Activated naive CD4-positive, alpha-beta T cell treated with anti-CD3 and anti-CD28 coated beads, Interleukin-2, amount 50 U/mL, for 72 hours (primary cell): ENCODE measurements around the gene ACOT8. TPM values are rescaled to one million over a fixed set of nuclear protein-coding genes. Genes with fewer than 3 reads are reported as not detected.
A peak's percentile ranks its signal among the peaks of the same experiment; 100 is the strongest.

Source experiments
- ATAC-seq, 2 donors: fragments of 150-1000 bp; cut with Tn5 transposase; 2 replicates each; pipeline ENCODE4 v1.10.0; 2021; ENCODE audit warnings: mild to moderate bottlenecking in 2 of 2, moderate library complexity in 2 of 2
- DNase-seq, 2 donors: peaks; one replicate each; pipeline ENCODE4 v3.0.0; 2021 to 2022; ENCODE audit warnings: low spot score in 2 of 2
- H3K27ac Mint-ChIP-seq, 2 donors: one replicate each; pipeline ENCODE4 v1.8.0; 2022; ENCODE audit warnings: mild to moderate bottlenecking in 2 of 2, mixed read lengths in 2 of 2
- H3K36me3 Mint-ChIP-seq, 2 donors: one replicate each; pipeline ENCODE4 v1.8.0; 2022; ENCODE audit warnings: mixed read lengths in 2 of 2
- H3K9me3 Mint-ChIP-seq, 2 donors: one replicate each; pipeline ENCODE4 v1.8.0; 2022; ENCODE audit warnings: mixed read lengths in 2 of 2
- total RNA-seq, 2 donors: library from RNA; stranded (reverse); gene quantifications; one replicate each; pipeline ENCODE4 v1.2.3, GENCODE V29; 2022

ACOT8 gene
- total RNA-seq, 2 donors from 2014 or later, result 29.1 to 31.3 TPM

DNA sequence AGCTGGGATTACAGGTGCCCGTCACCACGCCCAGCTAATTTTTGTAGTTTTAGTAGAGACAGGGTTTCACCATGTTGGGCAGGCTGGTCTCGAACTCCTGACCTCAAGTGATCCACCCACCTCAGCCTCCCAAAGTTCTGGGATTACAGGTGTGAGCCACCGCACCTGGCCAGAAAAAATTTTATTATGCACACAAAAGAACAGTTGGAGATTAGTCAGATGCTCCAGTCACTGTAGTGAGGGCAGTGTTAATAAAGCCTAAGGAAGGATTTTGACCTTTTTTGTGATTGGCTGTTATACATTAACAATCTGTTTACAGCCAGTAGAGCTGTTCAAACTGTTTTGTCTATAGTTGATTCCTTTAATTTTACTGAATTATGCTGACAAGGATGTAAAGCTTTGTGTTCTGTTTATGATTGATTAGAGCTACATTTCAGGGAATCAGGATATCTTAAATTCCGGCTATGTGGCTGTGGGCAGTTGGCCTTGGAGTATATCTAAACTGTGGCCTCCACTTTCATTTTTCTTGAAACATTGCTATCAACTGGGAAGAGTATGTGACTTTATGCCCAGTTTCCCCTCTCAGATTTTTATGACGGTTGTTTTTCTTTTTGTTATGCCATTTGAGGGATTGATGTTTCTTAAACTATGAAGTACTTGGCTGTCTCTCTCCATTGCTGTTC is 10.1 kb upstream of the ACOT8 start:
- no peak for ATAC-seq
- peaks cover 0 to 3% of the 10 kb centered on the region in 2 donors for H3K36me3 Mint-ChIP-seq
- no peaks in the 10 kb centered on the region for H3K9me3 Mint-ChIP-seq
- no peak overlapping the region for H3K27ac Mint-ChIP-seq
- DNase-seq, result no peak

DNA sequence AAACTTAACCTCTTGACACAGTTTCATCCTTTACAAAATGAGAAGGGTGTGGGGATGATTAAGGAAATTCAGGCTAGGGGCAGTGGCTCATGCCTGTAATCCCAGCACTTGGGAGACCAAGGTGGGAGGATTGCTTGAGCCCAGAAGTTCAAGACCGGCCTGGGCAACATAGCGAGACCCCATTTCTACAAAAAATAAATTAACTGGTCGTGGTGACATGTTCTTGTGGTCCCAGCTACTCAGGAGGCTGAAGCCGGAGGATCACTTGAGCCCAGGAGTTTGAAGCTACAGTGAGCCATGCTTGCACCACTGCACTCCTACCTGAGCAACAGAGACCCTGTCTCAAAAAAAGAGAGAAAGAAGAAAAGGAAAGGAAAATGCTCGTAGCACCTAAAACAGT is 9.3 kb upstream of the ACOT8 start:
- Mint-ChIP-seq H3K9me3 (no peaks in the 10 kb centered on the region), H3K36me3 (no peaks in the 10 kb centered on the region), H3K27ac (peak overlapping the region in 1 of 2 donors; percentile 65)
- ATAC-seq (no peak), DNase-seq (no peak)

DNA sequence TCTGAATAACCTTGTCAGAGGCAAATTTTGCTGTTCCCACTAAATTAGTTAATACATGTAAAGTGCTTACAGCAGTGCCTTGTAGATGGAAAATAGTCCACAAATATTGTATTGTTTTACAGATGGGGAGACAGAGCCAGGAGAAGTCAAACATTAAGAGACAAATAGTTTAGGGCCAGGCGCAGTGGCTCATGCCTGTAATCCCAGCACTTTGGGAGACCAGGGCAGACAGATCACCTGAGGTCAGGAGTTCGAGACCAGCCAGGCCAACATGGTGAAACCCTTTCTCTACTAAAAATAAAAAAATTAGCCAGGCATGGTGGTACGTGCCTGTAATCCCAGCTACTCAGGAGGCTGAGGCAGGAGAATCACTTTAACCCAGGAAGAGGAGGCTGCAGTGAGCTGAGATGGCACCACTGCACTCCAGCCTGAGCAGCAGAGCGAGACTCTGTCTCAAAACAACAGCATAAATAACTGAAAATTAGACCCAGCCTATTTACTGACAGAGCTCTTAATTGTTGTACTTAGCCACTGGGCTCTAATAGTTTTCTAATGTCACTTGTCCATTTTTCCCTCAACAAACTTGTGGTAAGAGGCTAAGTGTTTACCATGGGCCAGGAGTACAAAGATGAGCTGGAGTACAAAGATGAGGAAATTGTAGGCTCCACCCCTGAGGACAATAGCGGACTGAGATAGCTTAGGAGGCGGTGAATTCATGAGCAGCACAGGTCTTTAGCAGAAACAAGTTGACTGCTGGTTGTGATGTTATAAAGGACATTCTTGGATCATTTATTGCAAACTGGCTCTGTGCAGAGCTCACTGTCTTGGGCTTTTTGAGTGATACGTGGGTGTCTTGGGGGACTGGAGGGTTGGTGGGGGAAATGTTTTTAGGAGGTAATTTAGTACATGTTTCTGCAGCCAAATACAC is 6.6 kb upstream of the ACOT8 start:
- H3K9me3 Mint-ChIP-seq, result no peaks in the 10 kb centered on the region
- DNase-seq, result no peak
- H3K36me3 Mint-ChIP-seq, result no peaks in the 10 kb centered on the region
- no peak overlapping the region for H3K27ac Mint-ChIP-seq
- no peak for ATAC-seq

DNA sequence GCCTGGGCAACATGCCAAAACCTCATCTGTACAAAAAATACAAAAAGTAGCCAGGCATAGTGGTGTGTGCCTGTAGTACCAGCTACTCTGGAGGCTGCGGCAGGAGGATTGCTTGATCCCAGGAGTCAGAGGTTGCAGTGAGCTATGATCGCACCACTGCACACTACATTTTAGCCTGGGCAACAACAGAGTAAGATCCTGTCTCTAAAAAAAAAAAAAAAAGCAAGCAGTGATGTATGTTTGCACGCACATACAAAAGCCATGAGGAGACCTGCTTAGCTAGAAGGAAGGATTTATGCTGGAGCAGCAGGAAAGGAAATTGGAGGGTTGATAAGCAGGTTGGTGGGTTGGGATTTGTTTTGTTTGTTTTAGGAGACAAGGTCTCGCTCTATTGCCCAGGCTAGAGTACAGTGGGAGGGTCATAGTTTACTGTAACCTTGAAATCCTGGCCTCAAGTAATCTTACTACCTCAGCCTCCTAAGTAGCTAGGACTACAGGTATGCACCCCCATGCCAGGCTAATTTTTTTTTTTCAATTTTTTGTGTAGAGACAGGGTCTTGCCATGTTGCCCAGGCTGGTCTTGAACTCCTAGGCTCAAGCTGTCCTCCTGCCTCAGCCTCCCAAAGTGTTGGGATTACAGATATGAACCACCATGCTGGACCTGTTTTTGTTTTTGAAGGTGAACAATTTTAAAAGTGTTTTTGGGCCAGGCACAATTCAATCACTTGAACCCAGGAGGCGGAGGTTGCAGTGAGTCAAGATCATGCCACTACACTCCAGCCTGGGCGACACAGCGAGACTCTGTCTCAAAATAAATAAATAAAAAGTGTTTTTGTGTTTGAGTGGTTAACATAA is 4.3 kb upstream of the ACOT8 start:
- no peak overlapping the region for H3K27ac Mint-ChIP-seq
- no peaks in the 10 kb centered on the region for H3K9me3 Mint-ChIP-seq
- H3K36me3 Mint-ChIP-seq, result peaks cover 5 to 16% of the 10 kb centered on the region in 2 donors
- ATAC-seq (no peak), DNase-seq (no peak)

DNA sequence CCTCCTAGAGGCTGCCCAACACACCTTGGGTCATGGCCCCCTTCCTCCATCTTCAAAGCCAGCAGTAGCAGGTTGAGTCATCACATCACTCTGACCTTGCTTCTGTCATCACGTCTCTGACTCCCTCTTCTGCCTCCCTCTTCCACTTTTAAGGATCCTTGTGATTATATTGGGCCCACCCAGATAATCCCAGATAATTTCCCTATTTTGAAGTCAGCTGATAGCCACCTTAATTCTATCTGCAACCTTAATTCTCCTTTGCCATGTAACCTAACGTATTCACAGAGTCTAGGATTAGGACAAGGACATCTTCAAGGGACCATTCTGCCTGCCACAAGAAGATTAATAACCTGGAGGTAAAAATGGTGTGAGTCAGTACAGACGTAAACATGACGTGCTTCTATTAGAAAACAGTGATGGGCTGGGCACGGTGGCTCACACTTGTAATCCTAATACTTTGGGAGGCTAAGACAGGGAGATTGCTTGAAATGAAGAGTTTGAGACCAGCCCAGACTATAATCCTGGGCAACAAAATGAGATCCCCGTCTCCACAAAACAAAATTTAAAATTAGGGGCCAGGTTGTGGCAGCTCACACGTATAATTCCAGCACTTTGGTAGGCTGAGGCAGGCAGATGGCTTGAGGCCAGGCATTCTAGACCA is 3.5 kb upstream of the ACOT8 start:
- Mint-ChIP-seq H3K9me3 (no peaks in the 10 kb centered on the region), H3K27ac (no peak overlapping the region), H3K36me3 (peaks cover 6 to 18% of the 10 kb centered on the region in 2 donors)
- DNase-seq (no peak), ATAC-seq (no peak)

DNA sequence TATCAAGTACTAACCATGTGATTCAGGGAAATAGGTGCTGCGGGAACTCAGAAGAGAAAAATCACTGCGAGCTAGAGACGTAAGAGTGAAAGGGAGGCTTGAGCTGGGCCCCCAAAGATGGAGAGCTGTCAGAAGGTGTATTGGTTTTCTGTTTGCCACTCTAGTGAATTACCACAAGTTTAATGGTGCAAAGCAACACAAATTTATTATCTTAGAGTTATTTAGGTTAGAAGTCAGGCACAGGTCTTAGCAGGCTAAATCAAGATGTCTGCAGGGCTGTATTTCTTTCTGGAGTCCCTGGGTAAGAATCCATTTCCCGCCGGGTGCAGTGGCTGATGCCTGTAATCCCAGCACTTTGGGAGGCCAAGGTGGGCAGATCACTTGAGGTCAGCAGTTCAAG is 2.7 kb upstream of the ACOT8 start:
- Mint-ChIP-seq H3K9me3 (no peaks in the 10 kb centered on the region), H3K27ac (no peak overlapping the region), H3K36me3 (peaks cover 6 to 18% of the 10 kb centered on the region in 2 donors)
- DNase-seq (no peak), ATAC-seq (no peak)

DNA sequence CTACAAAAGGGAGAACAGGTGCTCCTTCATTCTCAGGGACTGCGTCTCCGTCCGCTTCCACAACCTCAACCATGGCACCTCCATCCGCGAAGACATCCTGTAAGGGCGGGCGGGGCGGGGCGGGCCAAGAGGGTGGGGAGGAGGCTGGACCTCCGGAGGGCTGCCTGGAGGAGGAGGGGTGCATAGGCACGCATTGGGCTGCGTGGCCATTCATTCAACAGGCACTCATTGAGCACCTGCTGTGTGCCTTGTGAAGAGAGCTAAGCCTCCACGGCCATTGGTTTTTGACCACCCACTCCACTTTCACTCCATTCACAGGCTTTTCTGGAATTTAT is 657 bp upstream of the ACOT8 start:
- ATAC-seq, result peak; percentile 49 to 61
- Mint-ChIP-seq H3K27ac (peak overlapping the region; percentile 97 to 98), H3K9me3 (no peaks in the 10 kb centered on the region), H3K36me3 (peaks cover 6 to 18% of the 10 kb centered on the region in 2 donors)
- DNase-seq, result no peak

DNA sequence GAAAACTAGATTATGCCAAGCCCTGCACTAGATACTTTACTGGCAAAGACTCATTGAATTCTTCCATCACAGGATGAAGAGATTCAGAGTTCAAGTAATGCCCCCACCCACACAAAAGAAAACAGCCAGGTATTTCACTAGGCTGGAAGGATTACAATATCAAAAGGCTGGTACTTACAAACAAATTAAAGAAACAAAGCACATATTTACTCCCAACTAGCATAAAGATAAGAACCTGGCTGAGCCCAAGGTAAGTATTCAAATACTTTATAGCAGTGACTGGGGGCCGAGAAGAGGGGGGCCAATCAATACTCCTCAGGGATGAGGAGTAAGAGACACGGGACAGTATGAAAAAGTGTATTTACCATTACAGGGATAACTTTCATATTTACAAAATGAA is 3.7 kb downstream of the ACOT8 start:
- Mint-ChIP-seq H3K27ac (no peak overlapping the region), H3K36me3 (peaks cover 6 to 17% of the 10 kb centered on the region in 2 donors), H3K9me3 (no peaks in the 10 kb centered on the region)
- DNase-seq (no peak), ATAC-seq (no peak)

DNA sequence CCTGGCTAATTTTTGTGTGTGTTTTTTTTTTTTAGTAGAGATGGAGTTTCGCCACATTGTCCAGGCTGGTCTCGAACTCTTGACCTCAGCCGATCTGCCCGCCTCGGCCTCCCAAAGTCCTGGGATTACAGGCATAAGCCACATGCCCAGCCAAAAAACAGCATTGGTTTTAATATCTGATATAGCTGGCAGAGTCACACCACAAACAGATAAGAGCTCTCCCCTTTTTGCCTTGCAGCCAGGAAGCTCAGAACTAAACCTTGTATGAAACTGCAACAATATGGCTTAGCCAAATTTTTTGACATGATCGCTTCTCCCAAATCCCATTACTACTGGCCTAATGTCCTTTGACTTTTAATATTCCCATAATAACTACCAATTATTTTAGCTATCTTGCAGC is 4.9 kb downstream of the ACOT8 start:
- no peak for DNase-seq
- Mint-ChIP-seq H3K27ac (no peak overlapping the region), H3K9me3 (no peaks in the 10 kb centered on the region), H3K36me3 (peaks cover 6 to 7% of the 10 kb centered on the region in 2 donors)
- ATAC-seq, result no peak

DNA sequence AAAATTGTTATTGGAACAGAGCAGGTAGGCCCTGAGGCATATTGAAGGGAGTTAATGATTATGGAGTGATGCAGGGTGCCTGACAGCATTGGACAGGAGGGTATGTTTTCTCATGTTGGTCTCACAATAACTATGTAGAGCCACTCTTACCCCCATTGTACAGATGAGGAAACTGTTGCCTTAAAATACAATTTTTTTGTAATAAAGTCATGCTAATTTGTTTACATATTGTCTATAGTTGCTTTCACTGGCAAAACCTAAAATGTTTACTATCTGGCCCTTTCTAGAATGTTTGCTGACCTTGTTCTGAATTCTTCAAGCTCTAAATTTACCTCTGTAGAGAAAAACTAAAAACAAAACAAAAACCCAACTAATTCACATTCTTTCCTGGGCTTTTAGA is 5.7 kb downstream of the ACOT8 start:
- H3K36me3 Mint-ChIP-seq, result peaks cover 1 to 2% of the 10 kb centered on the region in 2 donors

DNA sequence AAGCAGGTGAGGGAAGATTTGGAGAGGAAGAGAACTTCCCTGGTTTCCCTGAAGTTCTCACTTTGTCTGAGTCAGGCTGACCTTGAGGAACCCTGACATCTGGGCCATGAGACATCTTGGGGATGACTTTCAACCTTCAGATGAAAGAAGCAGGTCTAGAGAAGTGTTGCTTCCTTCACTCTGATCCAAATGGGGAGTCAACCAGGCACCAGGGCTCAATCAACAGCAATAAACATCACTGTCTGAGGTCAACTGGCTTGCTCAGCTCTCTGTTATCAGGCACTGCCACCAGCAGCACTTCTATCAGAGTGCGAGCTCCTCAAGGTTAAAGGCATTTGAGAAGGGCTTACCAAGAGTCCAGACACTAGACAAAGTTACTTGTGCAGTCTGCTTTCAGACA is 6.3 kb downstream of the ACOT8 start:
- ATAC-seq, result no peak
- Mint-ChIP-seq H3K27ac (peak overlapping the region in 1 of 2 donors; percentile 74), H3K36me3 (no peaks in the 10 kb centered on the region), H3K9me3 (no peaks in the 10 kb centered on the region)
- no peak for DNase-seq

More for the DNA sequence above, 5.7 kb downstream of the ACOT8 start:
- ATAC-seq, result no peak
- Mint-ChIP-seq H3K27ac (peak overlapping the region in 1 of 2 donors; percentile 65), H3K9me3 (no peaks in the 10 kb centered on the region)
- DNase-seq, result no peak

DNA sequence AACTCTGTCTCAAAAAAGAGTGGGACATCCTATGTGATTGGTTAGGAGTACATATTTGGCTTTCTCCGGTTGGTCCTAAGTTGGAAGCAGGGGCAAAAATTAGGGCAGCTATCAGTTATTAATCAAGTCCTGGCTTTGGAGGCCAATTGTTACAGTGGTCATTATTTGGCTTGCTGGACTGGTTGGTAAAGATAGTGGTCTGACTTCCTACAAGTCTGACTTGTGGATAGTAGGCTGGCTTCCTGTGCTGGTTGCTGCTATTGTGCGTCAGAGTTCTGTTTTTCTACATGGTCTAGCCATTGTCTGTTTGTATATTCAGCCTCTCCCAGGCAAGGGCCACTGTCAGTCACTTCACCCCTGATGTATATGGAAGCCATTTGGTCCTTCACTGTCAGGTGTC is 7.0 kb downstream of the ACOT8 start:
- ATAC-seq, result no peak
- no peak for DNase-seq
- Mint-ChIP-seq H3K9me3 (no peaks in the 10 kb centered on the region), H3K36me3 (no peaks in the 10 kb centered on the region), H3K27ac (peak overlapping the region in 1 of 2 donors; percentile 74)

DNA sequence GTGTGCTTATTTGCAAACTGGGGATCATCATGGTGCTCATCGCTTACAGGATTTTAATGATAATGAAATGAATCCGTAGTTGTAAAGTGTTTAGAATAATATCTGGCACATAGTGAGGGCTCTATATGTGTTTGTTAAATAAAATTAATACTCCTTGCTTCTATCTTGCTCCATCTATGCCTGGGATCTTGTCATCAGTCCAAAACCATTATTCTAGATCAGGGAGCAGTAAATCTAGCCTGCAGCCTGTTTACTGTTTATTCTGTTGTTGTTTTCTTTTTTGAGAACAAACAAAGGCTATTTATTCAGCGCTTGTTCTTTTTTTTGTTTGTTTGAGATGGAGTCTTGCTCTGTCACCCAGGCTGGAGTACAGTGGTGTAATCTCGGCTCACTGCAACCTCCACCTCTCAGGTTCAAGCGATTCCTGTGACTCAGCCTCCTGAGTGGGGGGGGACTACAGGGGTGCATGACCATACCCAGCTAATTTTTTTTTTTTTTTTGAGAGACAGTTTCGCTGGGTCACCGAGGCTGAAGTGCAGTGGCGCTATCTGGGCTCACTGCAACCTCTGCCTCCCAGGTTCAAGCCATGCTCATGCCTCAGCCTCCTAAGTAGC is 8.1 kb downstream of the ACOT8 start:
- DNase-seq (no peak), ATAC-seq (no peak)
- H3K9me3 Mint-ChIP-seq, result no peaks in the 10 kb centered on the region
- H3K36me3 Mint-ChIP-seq, result peaks cover 0 to 4% of the 10 kb centered on the region in 2 donors
- peak overlapping the region in 1 of 2 donors; percentile 19 for H3K27ac Mint-ChIP-seq

DNA sequence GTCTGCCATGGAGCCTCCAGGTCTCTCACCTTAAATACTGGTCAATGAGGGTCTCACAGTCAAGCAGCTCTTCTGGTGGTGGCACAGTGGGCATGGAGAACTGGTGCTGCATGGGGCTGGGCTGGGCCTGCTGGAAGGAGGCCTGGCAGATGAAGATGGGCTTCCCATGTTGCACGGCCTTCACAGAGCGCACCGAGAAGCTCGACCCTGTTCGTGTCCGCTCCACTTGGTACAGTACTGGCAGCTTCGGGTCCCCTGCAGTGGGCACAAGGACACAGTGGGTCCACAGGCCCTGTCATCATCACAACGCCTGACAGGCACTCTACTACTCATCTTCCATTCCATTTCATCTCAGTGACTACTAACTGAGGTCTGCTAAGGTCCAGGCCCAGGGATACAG is 8.8 kb downstream of the ACOT8 start:
- DNase-seq, result no peak
- no peak overlapping the region for H3K27ac Mint-ChIP-seq
- H3K9me3 Mint-ChIP-seq, result no peaks in the 10 kb centered on the region
- H3K36me3 Mint-ChIP-seq, result peaks cover 0 to 4% of the 10 kb centered on the region in 2 donors
- ATAC-seq, result no peak

DNA sequence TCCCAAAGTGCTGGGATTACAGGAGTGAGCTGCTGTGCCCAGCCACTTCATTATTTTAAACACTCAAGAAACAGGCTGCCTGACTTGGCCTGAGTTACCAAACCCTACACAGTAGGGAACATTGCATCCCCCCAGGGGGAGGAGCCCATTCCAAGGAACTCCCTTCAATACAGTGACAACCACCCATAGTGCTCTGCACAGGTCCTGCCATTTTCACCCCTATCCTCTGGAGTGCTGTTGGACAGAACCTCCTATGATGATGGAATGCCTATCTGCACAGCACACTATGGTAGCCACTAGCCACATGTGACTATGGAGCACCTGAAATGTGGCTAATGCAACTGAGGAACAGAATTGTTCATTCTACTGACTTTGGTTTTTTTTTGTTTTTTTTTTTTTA is 11.7 kb downstream of the ACOT8 start:
- no peaks in the 10 kb centered on the region for H3K9me3 Mint-ChIP-seq
- no peak overlapping the region for H3K27ac Mint-ChIP-seq
- ATAC-seq (no peak), DNase-seq (no peak)
- peaks cover 0 to 4% of the 10 kb centered on the region in 2 donors for H3K36me3 Mint-ChIP-seq

DNA sequence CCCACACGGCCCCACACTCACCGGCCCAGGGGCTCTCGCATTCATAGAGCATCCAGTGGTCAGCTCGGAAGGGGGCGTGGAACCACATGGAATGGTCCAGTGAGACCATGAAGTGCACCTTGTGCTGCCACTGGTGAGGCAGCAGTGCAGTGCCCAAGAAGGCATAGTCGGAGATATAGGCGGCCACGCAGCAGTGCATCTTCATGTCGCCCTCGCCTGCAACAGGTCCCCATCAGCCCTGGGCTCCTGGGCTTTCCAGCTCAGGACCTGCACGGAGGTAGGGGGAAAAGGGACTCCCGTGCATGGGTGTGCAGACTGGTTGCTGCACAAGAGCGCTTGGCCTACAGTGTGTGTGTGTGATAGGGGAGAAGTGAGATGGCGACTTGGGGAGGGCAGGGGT is 13.7 kb downstream of the ACOT8 start:
- no peak for ATAC-seq
- Mint-ChIP-seq H3K27ac (no peak overlapping the region), H3K9me3 (no peaks in the 10 kb centered on the region), H3K36me3 (peaks cover 0 to 4% of the 10 kb centered on the region in 2 donors)
- DNase-seq, result no peak
